NT2/D1 (cell line): Measurements from ENCODE around the gene CLCA2.
"Not testable (repeated sequence)": the region's sequence is repeated elsewhere in the genome, so short reads cannot be mapped to it uniquely, and the experiment has no call there.

ENCODE experiments used
- DNase-seq: peaks from one replicate; pipeline ENCODE4 v3.0.0-alpha.2; 2011; ENCODE audit warnings: low read depth, low spot score
- H3K27me3 ChIP-seq: 2 replicates; pipeline ENCODE4 v1.6.0; 2011; ENCODE audit warnings: mild to moderate bottlenecking; ENCODE audit not compliant: insufficient read length, insufficient read depth
- H3K36me3 ChIP-seq: 2 replicates; pipeline ENCODE4 v1.6.1; 2011; ENCODE audit warnings: mild to moderate bottlenecking, low read length, mixed read lengths; ENCODE audit not compliant: insufficient read depth, insufficient read length
- H3K4me1 ChIP-seq: 2 replicates; pipeline ENCODE4 v1.5.1; 2011; ENCODE audit not compliant: insufficient read depth, insufficient read length
- H3K4me3 ChIP-seq: 2 replicates; pipeline ENCODE4 v1.5.1; 2011; ENCODE audit warnings: low read depth; ENCODE audit not compliant: insufficient read length
- H3K9ac ChIP-seq: 2 replicates; pipeline ENCODE4 v1.6.0; 2011; ENCODE audit warnings: low read depth; ENCODE audit not compliant: insufficient read length
- H3K9me3 ChIP-seq: 2 replicates; pipeline ENCODE4 v1.5.1; 2011; ENCODE audit warnings: mild to moderate bottlenecking, low read length; ENCODE audit not compliant: insufficient read depth
- SUZ12 ChIP-seq: IDR thresholded peaks from 2 replicates; pipeline ENCODE4 v1.6.1; 2011; ENCODE audit not compliant: insufficient read length, insufficient read depth; ENCODE audit errors: extremely low read depth
- YY1 ChIP-seq: IDR thresholded peaks from 2 replicates; pipeline ENCODE4 v1.6.1; 2011; ENCODE audit not compliant: insufficient read length, insufficient read depth
- ZNF274 ChIP-seq: IDR thresholded peaks from 2 replicates; pipeline ENCODE4 v1.6.1; 2011; ENCODE audit warnings: mild to moderate bottlenecking, low read depth, low read length

The CLCA2 gene

DNA sequence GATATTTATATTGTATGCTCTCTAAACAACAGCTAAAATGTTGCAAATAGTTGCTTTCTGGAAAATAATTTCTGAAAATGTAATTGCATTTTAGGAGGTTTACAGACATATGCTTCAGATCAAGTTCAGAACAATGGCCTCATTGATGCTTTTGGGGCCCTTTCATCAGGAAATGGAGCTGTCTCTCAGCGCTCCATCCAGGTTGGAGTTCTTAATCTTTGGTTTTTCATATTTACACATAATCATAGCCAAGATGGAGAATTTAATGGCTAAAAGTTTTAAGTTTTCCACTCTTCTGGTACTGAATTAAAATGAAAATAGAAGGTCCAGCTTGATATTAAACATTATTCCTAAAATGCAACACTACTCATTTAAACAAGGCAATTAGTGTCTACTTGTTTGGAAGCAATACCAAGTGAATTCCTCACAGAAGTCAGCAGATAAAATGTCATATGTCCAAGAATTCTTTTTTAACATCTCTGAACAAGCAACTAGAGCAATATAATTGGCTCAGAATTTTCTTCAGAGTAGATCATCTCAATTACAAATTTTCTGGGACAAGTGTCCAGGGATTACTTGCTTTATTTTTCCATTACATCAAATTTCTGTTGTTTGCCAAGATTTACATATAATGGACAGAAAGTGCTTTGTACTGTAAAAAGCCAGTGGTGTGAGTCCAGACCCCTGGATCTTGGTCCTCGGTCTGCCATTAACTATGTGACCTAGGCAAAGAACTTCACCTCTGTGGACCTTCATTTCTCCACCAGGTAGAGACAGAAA, 67.4 kb downstream of the CLCA2 start:
- TF ChIP-seq ZNF274 (no peak), YY1 (no peak), SUZ12 (no peak)
- H3K9ac ChIP-seq: no peak overlapping the region
- H3K4me3 ChIP-seq: no peak overlapping the region
- H3K9me3 ChIP-seq: no peaks in the 10 kb centered on the region
- no peak for DNase-seq
- no peaks in the 10 kb centered on the region for H3K36me3 ChIP-seq
- no peaks in the 10 kb centered on the region for H3K27me3 ChIP-seq
- no peaks in the 10 kb centered on the region for H3K4me1 ChIP-seq

DNA sequence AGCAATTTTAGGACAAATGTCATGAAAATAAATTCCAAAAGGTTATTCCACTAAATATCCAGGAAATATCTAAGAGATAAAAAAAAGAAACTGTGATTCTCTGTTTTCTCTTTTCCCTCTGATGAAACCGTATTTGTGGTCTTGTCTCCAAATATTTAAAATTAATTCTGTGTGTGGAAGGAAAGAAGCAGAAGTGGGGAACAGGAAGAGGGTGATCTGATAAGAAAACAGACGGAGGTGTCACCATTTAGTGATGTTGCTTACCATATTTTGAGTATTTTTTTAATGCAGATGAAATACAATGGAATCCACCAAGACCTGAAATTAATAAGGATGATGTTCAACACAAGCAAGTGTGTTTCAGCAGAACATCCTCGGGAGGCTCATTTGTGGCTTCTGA, 74.3 kb downstream of the CLCA2 start:
- H3K9ac ChIP-seq: no peak overlapping the region
- peaks cover 1% of the 10 kb centered on the region for H3K4me1 ChIP-seq
- DNase-seq: no peak
- peaks cover 19% of the 10 kb centered on the region for H3K9me3 ChIP-seq
- no peak for TF ChIP-seq ZNF274
- no peak for TF ChIP-seq YY1
- no peak for TF ChIP-seq SUZ12
- H3K4me3 ChIP-seq: no peak overlapping the region
- H3K27me3 ChIP-seq: no peaks in the 10 kb centered on the region
- H3K36me3 ChIP-seq: no peaks in the 10 kb centered on the region

DNA sequence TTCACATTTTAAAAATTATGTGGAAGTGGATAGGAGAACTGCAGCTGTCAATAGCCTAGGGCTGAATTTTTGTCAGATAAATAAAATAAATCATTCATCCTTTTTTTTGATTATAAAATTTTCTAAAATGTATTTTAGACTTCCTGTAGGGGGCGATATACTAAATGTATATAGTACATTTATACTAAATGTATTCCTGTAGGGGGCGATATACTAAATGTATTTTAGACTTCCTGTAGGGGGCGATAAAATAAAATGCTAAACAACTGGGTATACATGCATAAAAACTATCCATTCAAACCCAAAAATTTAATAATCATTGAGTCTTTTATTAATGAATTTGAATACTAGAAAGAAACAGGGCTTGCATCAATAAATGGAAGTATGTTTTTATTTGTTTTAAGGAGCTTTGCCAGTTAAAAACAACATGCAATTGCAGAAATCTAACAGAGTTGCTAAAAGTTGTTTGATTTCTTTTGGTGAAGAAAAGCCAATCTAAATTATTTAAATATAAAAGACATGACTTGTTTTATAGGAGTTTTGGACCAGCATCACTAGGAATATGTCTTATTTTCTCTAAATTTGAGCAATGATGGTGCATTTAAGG, 76.1 kb downstream of the CLCA2 start:
- no peak for DNase-seq
- H3K9ac ChIP-seq: no peak overlapping the region
- no peak overlapping the region for H3K4me3 ChIP-seq
- TF ChIP-seq SUZ12: no peak
- TF ChIP-seq YY1: no peak
- TF ChIP-seq ZNF274: no peak
- no peaks in the 10 kb centered on the region for H3K27me3 ChIP-seq
- peaks cover 19% of the 10 kb centered on the region for H3K9me3 ChIP-seq
- H3K4me1 ChIP-seq: peaks cover 7% of the 10 kb centered on the region
- H3K36me3 ChIP-seq: no peaks in the 10 kb centered on the region

DNA sequence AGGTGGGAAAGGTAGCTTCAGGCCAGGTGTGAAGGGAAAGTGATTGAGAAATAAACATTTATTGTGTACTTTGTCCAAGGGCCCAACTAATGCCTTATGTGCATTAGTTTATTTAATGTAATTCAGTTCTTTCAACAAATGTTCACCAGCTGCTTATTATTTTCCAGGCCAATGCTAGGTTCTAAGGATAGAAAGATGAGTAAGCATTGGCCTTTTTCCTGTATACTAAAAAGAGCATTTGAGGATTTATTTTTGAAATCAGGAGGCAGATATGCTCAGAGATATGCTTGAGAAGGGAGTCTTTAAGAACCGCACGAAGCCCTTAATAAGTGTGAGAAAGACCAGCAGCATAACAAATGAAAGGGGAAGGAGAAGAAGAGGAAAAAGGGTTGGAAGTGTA, 76.7 kb downstream of the CLCA2 start:
- TF ChIP-seq YY1 (no peak), SUZ12 (no peak), ZNF274 (no peak)
- no peak overlapping the region for H3K4me3 ChIP-seq
- H3K9me3 ChIP-seq: peaks cover 19% of the 10 kb centered on the region
- no peak overlapping the region for H3K9ac ChIP-seq
- no peaks in the 10 kb centered on the region for H3K36me3 ChIP-seq
- H3K4me1 ChIP-seq: peaks cover 7% of the 10 kb centered on the region
- DNase-seq: no peak
- H3K27me3 ChIP-seq: no peaks in the 10 kb centered on the region

DNA sequence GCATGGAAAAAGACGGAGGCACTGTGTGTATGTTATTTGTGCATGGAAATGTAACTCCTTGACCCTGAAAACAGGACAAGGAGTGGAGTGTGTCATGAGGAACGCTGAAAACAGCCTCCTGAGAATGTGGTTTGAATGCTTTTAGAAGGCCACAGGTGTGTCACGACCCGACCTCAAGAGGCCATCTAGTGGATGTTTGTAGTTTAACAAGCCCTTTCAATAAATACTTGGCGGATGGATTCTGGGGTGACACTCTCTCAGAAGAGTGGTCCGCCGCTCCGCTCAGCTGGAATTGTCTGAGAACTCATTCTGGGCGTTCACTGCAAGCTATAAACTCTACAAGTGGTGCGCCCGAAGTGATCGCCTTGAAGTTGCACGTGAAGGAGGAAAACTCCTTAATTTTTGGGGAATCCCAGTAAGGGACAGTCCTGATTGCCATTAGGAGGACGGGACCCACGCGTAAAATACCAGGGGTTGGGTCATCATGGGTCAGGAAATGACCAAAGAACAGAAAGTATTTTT, 78.2 kb downstream of the CLCA2 start:
- H3K9me3 ChIP-seq: peaks cover 19% of the 10 kb centered on the region
- H3K9ac ChIP-seq, H3K36me3 ChIP-seq, H3K27me3 ChIP-seq, H3K4me3 ChIP-seq, H3K4me1 ChIP-seq, DNase-seq: not testable (repeated sequence)

DNA sequence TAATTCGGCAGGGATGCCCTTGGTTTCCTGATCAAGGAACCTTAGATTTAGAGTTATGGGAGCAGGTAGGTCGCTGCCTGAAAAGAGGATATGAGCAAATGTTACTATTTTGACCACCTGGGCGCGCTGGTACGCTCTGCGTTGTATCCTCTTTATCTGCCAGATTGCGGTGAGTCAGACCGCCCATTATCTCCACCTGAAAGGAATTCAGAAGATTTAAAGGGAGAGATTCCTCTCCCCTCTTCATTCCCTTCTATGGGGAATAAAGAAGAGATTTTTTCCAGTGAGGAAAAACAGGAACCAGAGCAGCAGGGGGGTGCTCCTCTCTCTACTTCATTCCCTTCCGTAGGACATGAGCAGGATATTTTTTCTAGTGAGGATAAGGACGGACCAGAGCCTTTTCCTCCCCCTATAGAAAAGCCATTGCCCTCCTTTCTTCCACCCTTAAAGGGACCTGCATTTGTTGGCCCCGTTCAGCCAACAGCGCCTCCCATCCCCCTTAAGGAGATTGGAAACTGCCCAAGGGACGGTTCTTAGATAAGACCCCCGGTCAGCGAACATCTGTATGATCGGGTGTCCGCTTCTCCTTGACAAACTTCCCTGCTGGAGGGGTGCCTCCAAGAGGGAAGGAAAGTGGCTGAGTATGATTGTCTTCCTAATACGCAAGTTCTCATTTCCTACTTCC, 78.9 kb downstream of the CLCA2 start:
- DNase-seq: peak; percentile 83
- Histone ChIP-seq H3K4me1 (peaks cover 7% of the 10 kb centered on the region), H3K27me3 (no peaks in the 10 kb centered on the region), H3K9ac (no peak overlapping the region), H3K4me3 (no peak overlapping the region), H3K36me3 (no peaks in the 10 kb centered on the region), H3K9me3 (peaks cover 19% of the 10 kb centered on the region)
- TF ChIP-seq YY1: no peak
- no peak for TF ChIP-seq SUZ12
- TF ChIP-seq ZNF274: no peak

DNA sequence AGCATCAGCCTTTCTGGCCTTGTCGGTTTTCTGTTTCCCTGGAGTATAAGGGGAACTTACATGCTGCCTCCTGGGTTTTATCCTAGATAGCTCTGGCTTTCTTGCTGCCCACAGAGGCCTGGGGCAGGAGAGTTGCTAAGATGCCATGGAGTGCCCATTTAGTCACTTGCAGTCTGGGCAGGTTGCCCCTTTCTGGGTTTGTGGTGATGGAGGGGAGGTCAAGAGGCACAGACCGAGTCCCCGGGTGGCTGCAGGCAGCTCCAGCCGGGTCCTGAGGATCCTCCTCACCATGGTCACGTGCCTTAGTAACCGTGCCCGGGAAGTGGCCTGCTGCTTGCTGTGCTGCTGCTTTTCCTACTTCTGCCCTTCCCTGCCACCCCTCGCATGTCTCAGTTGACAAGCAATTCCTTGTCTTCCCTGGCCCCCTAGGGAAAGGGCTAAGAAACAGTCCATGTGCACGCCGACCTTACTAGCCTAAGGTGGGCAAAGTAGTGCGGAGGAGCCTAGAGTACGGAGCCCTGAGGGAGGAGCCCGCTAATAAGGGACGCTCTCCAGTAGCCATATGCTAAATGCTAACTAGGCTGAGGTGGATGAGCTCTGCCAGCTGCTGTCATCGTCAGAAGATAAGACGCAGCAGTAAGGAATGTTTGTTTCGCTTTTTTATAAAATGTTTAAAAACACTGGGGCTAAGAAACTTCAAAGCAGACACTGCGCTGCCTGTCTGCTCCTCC, 79.6 kb downstream of the CLCA2 start:
- Histone ChIP-seq H3K36me3 (no peaks in the 10 kb centered on the region), H3K4me3 (no peak overlapping the region), H3K4me1 (peaks cover 7% of the 10 kb centered on the region), H3K9ac (no peak overlapping the region), H3K9me3 (peaks cover 19% of the 10 kb centered on the region), H3K27me3 (no peaks in the 10 kb centered on the region)
- DNase-seq: no peak
- no peak for TF ChIP-seq ZNF274
- TF ChIP-seq YY1: no peak
- TF ChIP-seq SUZ12: no peak
